Stimulated activated naive B cell treated with anti-CD40 and anti-IgM and Interleukin-4, amounts not matched to agents 10 μg/mL and 1 μg/mL and 100 μg/mL, for 72 hours (primary cell): ENCODE measurements around the gene CCDC88A.
A peak's percentile ranks its signal among the peaks of the same experiment; 100 is the strongest.
"Not testable (repeated sequence)": the region's sequence is repeated elsewhere in the genome, so short reads cannot be mapped to it uniquely, and the experiment has no call there.

ENCODE experiments used
- ATAC-seq, 2 donors: fragments of 150-1000 bp; cut with Tn5 transposase; replicated peaks; 2 replicates each; pipeline ENCODE4 v1.10.0; 2021; ENCODE audit warnings: moderate library complexity in 1 of 2
- DNase-seq: peaks from one replicate; pipeline ENCODE4 v3.0.0; 2021
- H3K27ac Mint-ChIP-seq: one replicate; pipeline ENCODE4 v1.8.0; 2022; ENCODE audit warnings: mild to moderate bottlenecking, mixed read lengths
- H3K27me3 Mint-ChIP-seq, 2 donors: one replicate each; pipeline ENCODE4 v1.8.0; 2022; ENCODE audit warnings: mixed read lengths in 2 of 2
- H3K36me3 Mint-ChIP-seq, 2 donors: one replicate each; pipeline ENCODE4 v1.8.0; 2022; ENCODE audit warnings: mixed read lengths in 2 of 2, mild to moderate bottlenecking in 1 of 2
- H3K4me1 Mint-ChIP-seq, 2 donors: one replicate each; pipeline ENCODE4 v1.8.0; 2022; ENCODE audit warnings: mixed read lengths in 2 of 2, mild to moderate bottlenecking in 1 of 2
- H3K4me3 Mint-ChIP-seq, 2 donors: one replicate each; pipeline ENCODE4 v1.8.0; 2022; ENCODE audit warnings: mild to moderate bottlenecking in 2 of 2, mixed read lengths in 2 of 2, moderate library complexity in 1 of 2
- H3K9me3 Mint-ChIP-seq, 2 donors: one replicate each; pipeline ENCODE4 v1.8.0; 2022; ENCODE audit warnings: mixed read lengths in 2 of 2, mild to moderate bottlenecking in 1 of 2

CCDC88A gene

DNA sequence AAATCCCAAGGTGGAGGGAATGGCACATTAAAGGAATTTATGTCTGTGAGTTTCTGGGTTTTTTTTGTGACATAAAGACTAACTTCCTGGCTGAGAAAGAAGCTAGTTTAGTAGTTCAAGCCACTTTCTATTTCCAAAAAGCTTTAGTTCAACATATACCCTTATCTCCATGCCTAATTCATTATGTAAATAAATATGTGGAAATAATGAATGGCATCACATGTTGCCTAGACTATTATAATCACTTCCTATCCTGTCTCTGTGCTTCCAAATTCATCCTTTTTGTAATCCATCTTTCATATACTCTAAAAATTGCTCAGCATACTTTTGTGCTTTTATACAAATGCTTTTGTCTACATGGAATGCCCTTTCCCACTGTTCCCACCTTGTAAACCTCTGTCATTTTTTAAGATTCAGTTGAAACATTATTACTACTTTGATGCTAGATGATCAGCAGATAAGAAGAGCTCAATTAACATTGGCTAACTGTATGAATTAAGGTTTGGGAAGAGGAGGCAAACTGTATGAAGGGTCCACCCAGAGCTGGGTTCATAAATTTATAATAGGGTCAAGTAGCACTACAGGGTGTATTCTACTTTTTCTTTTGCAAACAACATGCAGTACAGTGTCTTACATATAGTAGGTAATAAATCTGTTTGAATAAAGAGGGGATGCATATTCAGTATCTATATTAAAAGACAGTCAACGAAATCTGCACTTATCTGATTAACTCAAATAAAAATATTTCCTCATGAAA is 88.9 kb downstream of the CCDC88A start:
- Mint-ChIP-seq H3K4me3 (no peak overlapping the region), H3K4me1 (no peaks in the 10 kb centered on the region), H3K27ac (no peak overlapping the region), H3K36me3 (peaks cover 22 to 26% of the 10 kb centered on the region in 2 donors), H3K27me3 (no peaks in the 10 kb centered on the region), H3K9me3 (peaks cover 2 to 3% of the 10 kb centered on the region in 2 donors)
- DNase-seq (no peak), ATAC-seq (no peak)

DNA sequence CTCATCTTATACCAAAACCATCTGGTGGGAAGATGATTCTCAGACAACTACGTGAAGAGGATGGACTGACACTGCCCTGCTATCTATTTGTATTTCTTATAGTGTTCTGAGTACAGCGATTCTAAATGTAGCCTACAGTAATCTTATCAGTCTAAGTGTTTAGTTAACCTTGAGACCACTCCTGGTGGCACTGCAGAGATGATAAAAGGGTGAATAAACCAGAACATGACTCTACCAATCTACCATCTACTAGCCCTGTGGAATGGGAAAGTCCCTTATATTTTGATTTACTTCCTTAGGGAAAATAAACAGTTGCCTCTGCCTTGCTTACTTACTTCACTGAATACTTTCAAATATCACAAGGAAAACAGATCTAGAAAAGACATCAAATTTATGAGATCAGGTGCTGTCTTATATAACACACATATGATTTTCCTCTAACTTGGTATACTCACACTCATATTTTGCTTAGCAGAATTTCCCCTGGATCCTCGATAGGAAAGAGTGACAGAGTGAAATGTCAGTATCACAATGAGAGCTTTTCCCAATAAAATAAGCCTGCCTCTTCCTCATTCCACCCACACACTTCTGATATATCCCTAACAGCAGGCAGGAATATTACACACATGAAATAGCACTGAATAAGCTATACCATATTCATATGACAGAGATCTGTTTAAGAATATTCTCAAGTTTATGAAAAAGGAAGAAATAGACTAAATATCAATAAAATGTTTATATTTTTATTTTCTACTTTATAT is 92.0 kb downstream of the CCDC88A start:
- no peak for ATAC-seq
- H3K4me3 Mint-ChIP-seq: no peak overlapping the region
- H3K36me3 Mint-ChIP-seq: peaks cover 18 to 30% of the 10 kb centered on the region in 2 donors
- no peak overlapping the region for H3K27ac Mint-ChIP-seq
- no peak for DNase-seq
- H3K4me1 Mint-ChIP-seq: no peaks in the 10 kb centered on the region
- peaks cover 2 to 3% of the 10 kb centered on the region in 2 donors for H3K9me3 Mint-ChIP-seq
- H3K27me3 Mint-ChIP-seq: no peaks in the 10 kb centered on the region

DNA sequence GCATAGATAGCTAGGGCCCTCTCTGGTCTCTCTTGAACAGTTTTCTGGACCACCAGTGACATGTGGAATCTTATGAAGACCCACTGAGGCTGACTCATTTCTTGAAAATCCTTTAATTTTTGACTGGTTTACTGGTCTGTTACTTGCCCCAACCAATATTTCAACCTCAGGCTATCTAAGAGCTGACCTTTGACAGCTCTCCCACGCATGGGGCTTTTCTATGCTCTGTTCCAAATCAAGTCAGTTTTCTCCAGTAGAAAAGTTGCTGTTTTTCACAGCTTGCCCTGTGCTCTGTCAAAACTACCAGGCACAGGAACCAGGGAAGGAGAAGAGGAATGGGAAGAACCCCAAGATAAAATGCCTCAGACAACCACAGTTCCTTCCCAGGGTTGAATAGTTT is 104.7 kb downstream of the CCDC88A start:
- H3K27me3 Mint-ChIP-seq: no peaks in the 10 kb centered on the region
- peaks cover 8 to 15% of the 10 kb centered on the region in 2 donors for H3K36me3 Mint-ChIP-seq
- DNase-seq: no peak
- no peaks in the 10 kb centered on the region for H3K9me3 Mint-ChIP-seq
- ATAC-seq: peak in 1 of 2 donors; percentile 21
- no peak overlapping the region for H3K27ac Mint-ChIP-seq
- peaks cover 0 to 2% of the 10 kb centered on the region in 2 donors for H3K4me1 Mint-ChIP-seq
- no peak overlapping the region for H3K4me3 Mint-ChIP-seq

DNA sequence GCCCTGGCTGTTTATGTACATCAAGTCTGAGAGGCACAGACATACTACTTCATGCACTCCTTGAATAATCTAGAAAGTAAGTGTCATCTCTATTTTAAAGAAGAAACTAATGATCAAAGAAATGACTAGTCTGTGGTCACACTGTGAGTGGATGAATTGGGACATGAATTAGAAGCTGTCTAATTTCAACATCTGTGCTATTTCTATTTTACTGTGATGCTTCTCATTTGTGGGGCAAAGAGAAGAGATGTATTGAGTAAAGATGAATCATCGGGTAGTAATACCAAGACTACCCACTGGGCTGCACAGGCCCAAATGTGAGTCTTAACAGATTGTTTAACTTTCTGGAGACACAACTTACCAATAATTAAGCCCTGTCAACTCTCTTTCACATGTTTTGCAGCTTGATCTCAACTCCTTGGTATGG is 108.2 kb downstream of the CCDC88A start:
- Mint-ChIP-seq H3K9me3 (no peaks in the 10 kb centered on the region), H3K27me3 (no peaks in the 10 kb centered on the region), H3K4me3 (no peak overlapping the region), H3K27ac (no peak overlapping the region), H3K36me3 (peaks cover 7 to 18% of the 10 kb centered on the region in 2 donors), H3K4me1 (peaks cover 0 to 2% of the 10 kb centered on the region in 2 donors)
- no peak for DNase-seq
- peak; percentile 73 to 92 for ATAC-seq

DNA sequence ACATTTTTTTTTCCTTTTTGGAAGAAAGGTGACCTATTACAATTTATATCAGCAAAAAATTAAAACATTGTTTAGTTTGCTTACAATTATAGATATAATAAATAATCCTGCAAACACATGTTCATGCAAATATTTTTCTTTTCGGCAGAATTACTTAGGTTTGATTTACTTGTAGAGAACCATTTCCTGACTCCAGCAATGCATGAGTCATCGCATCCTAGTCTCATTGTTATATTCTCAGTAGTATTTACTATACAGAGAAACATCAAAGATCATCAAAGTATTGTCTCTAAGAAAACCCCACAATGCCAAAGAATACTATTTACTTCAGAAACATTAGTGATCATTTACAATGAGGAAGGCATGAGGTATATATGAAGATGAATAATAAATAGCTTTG is 110.2 kb downstream of the CCDC88A start:
- Mint-ChIP-seq H3K36me3 (peaks cover 5 to 13% of the 10 kb centered on the region in 2 donors), H3K9me3 (no peaks in the 10 kb centered on the region), H3K4me1 (peaks cover 0 to 2% of the 10 kb centered on the region in 2 donors), H3K27me3 (no peaks in the 10 kb centered on the region), H3K4me3 (no peak overlapping the region), H3K27ac (no peak overlapping the region)
- no peak for DNase-seq
- no peak for ATAC-seq

DNA sequence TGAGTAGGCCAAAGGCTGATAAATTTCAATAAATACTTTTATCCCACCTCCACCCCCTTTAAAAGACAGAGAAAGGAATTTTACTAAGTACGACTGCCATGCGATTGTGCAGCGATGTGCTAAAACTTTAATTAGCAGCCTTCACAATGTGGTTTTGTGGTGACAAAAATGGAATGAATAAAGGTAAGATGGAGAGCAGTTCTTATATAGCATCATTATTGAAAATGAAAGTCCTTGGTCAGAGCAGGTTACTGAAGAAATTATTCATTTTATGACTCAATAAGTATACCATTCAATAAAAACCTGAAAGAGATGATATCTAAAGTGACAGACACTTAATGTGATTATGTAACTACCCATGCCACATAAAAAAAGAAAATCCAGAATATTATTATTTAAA is 117.4 kb downstream of the CCDC88A start:
- H3K36me3 Mint-ChIP-seq: peaks cover 3 to 4% of the 10 kb centered on the region in 2 donors
- no peak overlapping the region for H3K4me3 Mint-ChIP-seq
- no peaks in the 10 kb centered on the region for H3K27me3 Mint-ChIP-seq
- peak in 1 of 2 donors; percentile 60 for ATAC-seq
- DNase-seq: no peak
- H3K27ac Mint-ChIP-seq: no peak overlapping the region
- no peaks in the 10 kb centered on the region for H3K9me3 Mint-ChIP-seq
- peaks cover 4 to 5% of the 10 kb centered on the region in 2 donors for H3K4me1 Mint-ChIP-seq

DNA sequence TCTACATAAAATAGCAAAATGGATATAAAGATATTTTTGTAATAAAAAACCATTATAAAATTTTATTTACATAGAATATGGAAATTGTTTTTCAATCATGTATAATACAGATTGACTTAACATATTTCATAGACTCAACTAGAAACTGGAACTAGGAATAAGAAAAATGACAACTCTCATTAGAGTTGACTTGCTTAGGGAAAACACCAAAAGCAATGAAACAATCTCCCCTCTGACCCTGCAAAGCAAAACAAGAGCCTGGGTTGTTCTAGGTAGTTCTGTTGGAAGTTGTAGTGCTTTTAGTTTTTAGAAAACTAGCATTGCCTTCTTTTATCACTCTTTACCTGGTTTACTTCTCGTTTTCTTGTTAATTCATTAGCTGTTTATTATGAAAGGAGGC is 118.4 kb downstream of the CCDC88A start:
- DNase-seq: no peak
- Mint-ChIP-seq H3K27me3 (no peaks in the 10 kb centered on the region), H3K4me1 (peaks cover 4 to 5% of the 10 kb centered on the region in 2 donors), H3K27ac (no peak overlapping the region), H3K4me3 (no peak overlapping the region), H3K36me3 (peaks cover 3 to 4% of the 10 kb centered on the region in 2 donors), H3K9me3 (no peaks in the 10 kb centered on the region)
- ATAC-seq: no peak

DNA sequence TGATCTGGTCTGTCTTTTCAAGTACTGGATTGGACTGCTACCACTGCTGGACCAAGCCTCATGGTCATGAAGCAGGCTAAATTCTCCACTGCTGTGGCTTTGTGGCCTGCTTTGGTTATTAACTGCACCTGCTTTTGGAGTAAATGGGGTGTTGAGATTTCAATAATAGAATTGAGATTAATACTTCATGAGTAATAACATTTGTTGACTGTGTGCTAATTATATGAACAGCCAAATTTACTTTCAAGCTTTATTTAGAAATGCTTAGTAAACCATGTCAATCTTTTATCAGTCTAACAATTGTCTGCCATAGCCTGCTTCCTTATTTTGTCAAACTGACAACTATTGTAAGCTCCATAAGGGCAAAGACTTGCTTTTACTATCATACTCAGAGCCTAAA is 123.3 kb downstream of the CCDC88A start:
- H3K4me3 Mint-ChIP-seq: no peak overlapping the region
- no peaks in the 10 kb centered on the region for H3K27me3 Mint-ChIP-seq
- peaks cover 0 to 4% of the 10 kb centered on the region in 2 donors for H3K4me1 Mint-ChIP-seq
- H3K36me3 Mint-ChIP-seq: peaks cover 0 to 3% of the 10 kb centered on the region in 2 donors
- DNase-seq (no peak), ATAC-seq (no peak)
- no peaks in the 10 kb centered on the region for H3K9me3 Mint-ChIP-seq
- no peak overlapping the region for H3K27ac Mint-ChIP-seq

DNA sequence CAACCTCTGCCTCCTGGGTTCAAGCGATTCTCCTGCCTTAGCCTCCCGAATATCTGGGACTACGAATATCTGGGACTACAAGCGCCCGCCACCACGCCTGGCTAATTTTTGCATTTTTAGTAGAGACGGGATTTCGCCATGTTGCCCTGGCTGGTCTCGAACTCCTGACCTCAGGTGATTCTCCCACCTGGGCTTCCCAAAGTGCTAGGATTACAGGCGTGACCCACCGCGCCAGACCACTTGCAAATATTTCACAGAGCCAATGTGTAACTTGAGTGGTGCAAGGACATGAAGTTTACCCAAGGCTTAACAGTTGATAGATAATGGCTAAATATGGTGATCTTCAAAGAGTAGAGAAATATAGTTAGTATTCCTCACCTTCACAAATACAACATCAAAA is 136.6 kb downstream of the CCDC88A start:
- Mint-ChIP-seq H3K4me1 (peaks cover 4 to 19% of the 10 kb centered on the region in 2 donors), H3K4me3 (peak overlapping the region; percentile 50 to 63), H3K36me3 (peaks cover 2 to 7% of the 10 kb centered on the region in 2 donors), H3K9me3 (no peaks in the 10 kb centered on the region), H3K27ac (peak overlapping the region; percentile 25), H3K27me3 (no peaks in the 10 kb centered on the region)
- DNase-seq: no peak
- no peak for ATAC-seq

DNA sequence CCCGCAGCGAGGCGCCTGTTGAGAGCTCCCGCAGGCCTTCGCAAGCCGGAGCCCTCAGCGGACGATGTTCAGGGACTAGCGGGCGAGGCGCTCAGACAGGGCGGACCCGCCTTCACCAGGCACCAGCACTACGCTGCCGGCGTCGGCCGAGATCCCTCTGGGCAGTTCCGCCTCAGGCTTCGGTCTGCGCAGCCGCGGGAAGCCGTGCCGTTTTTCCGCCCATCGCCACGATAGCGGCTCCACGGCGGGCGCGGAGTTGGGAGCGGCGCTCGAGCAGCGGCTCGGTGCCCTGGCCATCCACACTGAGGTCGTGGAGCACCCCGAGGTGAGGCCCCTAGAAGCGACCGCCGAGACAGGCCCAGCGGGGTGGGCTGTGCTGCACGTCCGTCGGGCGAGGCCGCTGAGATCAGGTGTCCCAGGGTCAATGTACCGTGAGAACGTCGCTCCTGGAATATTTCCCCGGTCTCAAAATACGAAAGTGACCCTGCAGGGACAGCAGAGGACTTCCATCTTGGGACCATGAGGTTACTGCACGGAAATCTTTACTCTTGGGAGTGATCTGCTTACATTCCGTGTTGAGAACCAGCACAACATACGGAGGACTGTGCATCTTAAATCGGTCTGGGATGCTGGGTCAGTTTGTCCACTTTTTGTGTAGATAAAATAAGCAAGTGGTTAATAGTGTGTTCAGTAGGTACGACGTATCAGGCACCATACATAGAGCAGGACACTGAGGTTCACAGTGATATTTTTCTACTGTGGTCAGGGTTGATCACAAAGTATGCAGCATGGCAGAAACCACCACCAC is 137.3 kb downstream of the CCDC88A start:
- Mint-ChIP-seq H3K27me3 (no peaks in the 10 kb centered on the region), H3K4me1 (peaks cover 4 to 19% of the 10 kb centered on the region in 2 donors), H3K9me3 (no peaks in the 10 kb centered on the region), H3K4me3 (peak overlapping the region; percentile 90 to 96), H3K27ac (peak overlapping the region; percentile 96), H3K36me3 (peaks cover 2 to 7% of the 10 kb centered on the region in 2 donors)
- ATAC-seq (peak; percentile 99), DNase-seq (peak; percentile 86)

DNA sequence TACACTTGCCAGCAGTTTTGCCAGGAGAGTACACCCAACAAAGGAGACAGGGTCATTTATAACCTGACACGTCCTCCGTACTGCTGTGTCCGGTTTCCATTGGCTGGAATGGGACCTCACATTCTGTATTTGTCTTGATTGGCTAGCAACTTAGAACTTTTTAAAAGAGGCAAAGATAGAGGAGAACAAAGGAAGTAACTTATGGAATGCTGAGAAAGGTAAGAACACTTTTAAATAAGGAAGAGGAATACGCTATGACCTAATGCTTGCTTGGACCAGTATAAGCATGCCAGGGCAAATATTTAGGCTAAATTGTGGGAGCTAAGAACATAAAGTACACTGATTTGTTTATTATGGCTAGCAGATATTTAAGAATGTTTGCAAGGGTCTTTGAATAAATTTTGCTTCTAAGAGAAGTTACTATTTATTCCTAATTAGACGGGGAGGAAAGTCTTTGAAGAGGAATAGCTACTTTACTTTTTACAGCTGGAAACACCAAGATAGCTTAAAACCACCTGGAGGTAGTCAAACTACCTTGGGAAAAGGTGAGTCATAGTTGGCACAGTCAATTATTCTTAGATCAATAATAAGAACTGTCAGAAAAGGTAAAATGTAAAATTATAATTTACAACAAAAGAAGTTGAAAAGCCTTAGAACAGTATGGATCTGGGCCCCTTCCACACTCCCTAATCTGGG is 138.7 kb downstream of the CCDC88A start:
- H3K27me3 Mint-ChIP-seq, DNase-seq, ATAC-seq, H3K36me3 Mint-ChIP-seq, H3K27ac Mint-ChIP-seq, H3K9me3 Mint-ChIP-seq: not testable (repeated sequence)
- peak overlapping the region; percentile 17 to 37 for H3K4me3 Mint-ChIP-seq
- H3K4me1 Mint-ChIP-seq: peaks cover 4 to 14% of the 10 kb centered on the region in 2 donors

DNA sequence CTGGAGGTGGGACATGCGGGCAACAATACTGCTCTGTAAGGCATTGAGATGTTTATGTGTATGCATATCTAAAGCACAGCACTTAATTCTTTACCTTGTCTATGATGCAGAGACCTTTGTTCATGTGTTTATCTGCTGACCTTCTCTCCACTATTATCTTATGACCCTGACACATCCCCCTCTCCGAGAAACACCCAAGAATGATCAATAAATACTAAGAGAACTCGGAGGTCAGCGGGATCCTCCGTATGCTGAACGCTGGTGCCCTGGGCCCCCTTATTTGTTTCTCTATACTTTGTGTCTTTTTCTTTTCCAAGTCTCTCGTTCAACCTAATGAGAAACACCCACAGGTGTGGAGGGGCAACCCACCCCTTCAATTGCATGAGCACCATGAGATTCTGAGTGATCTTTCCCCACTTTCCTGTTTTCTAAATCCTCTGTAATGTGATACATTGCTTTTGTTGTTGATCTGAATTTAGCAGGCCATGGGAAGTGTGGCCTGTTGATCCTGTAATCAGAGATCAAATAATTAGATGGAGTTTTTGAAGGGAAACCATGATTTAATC is 139.7 kb downstream of the CCDC88A start:
- H3K9me3 Mint-ChIP-seq, H3K36me3 Mint-ChIP-seq, H3K27me3 Mint-ChIP-seq, H3K4me3 Mint-ChIP-seq, DNase-seq, H3K27ac Mint-ChIP-seq, ATAC-seq: not testable (repeated sequence)
- H3K4me1 Mint-ChIP-seq: peaks cover 4 to 14% of the 10 kb centered on the region in 2 donors

DNA sequence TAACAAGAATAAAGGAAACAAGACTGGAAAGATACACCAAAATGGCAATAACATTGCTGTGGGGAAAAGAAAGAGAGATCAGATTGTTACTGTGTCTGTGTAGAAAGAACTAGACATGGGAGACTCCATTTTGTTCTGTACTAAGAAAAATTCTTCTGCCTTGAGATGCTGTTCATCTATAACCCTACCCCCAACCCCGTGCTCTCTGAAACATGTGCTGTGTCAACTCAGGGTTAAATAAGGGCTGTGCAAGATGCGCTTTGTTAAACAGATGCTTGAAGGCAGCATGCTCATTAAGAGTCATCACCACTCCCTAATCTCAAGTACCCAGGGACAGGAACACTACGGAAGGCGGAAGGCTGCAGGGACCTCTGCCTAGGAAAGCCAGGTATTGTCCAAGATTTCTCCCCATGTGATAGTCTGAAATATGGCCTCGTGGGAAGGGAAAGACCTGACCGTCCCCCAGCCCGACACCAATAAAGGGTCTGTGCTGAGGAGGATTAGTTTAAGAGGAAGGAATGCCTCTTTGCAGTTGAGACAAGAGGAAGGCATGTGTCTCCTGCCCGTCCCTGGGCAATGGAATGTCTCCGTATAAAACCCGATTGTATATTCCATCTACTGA is 140.3 kb downstream of the CCDC88A start:
- H3K9me3 Mint-ChIP-seq, H3K36me3 Mint-ChIP-seq, H3K27me3 Mint-ChIP-seq, ATAC-seq, H3K4me3 Mint-ChIP-seq, H3K27ac Mint-ChIP-seq, DNase-seq: not testable (repeated sequence)
- H3K4me1 Mint-ChIP-seq: peaks cover 4 to 14% of the 10 kb centered on the region in 2 donors
